ENCODE measurements around the gene POLD3.

The POLD3 gene

DNA sequence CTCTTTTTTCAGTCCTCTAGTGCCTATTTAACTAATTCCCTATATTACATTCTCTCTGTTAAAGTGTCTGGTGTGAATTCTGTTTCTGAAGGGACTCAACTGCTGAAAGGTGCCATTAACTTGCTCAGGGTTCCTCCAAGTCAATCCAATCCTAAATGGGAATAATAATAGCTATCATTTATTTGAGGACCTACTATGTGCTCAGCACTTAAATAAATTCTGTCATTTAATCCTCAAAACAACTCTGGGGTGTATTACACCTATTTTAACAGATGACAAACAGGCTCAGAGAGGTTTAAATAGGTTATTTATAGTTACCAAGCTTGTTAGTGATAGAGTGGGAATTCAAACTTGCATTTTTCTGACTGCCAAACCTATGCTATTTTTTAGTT, 40.6 kb upstream of the POLD3 start:
- H2AFZ ChIP-seq (ENCODE audit: low read depth, low read length), result no peak overlapping the region
- no peaks in the 10 kb centered on the region for H3K79me2 ChIP-seq (ENCODE audit: low read length)
- H4K20me1 ChIP-seq (ENCODE audit: insufficient read depth, low read length), result no peaks in the 10 kb centered on the region
- H3K4me1 ChIP-seq (ENCODE audit: low read length), result no peaks in the 10 kb centered on the region
- TF ChIP-seq, protein P1, sequence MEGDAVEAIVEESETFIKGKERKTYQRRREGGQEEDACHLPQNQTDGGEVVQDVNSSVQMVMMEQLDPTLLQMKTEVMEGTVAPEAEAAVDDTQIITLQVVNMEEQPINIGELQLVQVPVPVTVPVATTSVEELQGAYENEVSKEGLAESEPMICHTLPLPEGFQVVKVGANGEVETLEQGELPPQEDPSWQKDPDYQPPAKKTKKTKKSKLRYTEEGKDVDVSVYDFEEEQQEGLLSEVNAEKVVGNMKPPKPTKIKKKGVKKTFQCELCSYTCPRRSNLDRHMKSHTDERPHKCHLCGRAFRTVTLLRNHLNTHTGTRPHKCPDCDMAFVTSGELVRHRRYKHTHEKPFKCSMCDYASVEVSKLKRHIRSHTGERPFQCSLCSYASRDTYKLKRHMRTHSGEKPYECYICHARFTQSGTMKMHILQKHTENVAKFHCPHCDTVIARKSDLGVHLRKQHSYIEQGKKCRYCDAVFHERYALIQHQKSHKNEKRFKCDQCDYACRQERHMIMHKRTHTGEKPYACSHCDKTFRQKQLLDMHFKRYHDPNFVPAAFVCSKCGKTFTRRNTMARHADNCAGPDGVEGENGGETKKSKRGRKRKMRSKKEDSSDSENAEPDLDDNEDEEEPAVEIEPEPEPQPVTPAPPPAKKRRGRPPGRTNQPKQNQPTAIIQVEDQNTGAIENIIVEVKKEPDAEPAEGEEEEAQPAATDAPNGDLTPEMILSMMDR (IDR thresholded peaks at IDR 0.05; ENCODE audit: low read depth, low read length), result no peak
- no peak for TF ChIP-seq EZH2phosphoT487 (IDR thresholded peaks at IDR 0.05; ENCODE audit: low read depth)
- H3K36me3 ChIP-seq (replicated peaks; ENCODE audit: low read depth, low read length), result no peaks in the 10 kb centered on the region
- H3K9ac ChIP-seq (ENCODE audit: low read length), result no peak overlapping the region
- H3K27ac ChIP-seq (ENCODE audit: low read length), result no peak overlapping the region
- no peak overlapping the region for H3K4me2 ChIP-seq (ENCODE audit: low read length)
- H3K4me3 ChIP-seq (ENCODE audit: low read length), result no peak overlapping the region
- no peaks in the 10 kb centered on the region for H3K27me3 ChIP-seq (ENCODE audit: low read depth, low read length)
- no peaks in the 10 kb centered on the region for H3K9me3 ChIP-seq (ENCODE audit: insufficient read depth, low read length)

DNA sequence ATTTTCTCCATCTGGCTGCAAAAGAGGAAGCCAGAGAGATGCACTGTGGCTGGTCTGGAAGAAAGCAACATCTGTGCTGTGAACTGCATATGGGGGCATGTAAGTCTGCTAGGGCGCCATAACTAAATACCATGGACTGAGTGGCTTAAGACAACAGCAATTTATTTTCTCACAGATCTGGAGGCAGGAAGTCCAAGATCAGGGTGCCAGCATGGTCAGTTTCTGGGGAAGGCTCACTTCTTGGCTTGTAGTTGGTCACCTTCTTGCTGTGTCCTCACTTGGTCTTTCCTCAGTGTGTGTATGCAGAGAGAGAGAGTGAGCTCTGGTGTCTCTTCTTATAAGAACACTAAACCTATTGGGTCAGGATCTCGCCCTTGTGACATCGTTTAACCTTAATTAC, 34.9 kb upstream of the POLD3 start:
- Histone ChIP-seq H3K9me3 (ENCODE audit: insufficient read depth, low read length) (0 out of 2 replicates have a peak, but pooled peaks cover 3% of the 10 kb centered on the region), H2AFZ (ENCODE audit: low read depth, low read length) (no peak overlapping the region), H3K27ac (ENCODE audit: low read length) (no peak overlapping the region), H3K4me3 (ENCODE audit: low read length) (no peak overlapping the region), H3K36me3 (replicated peaks; ENCODE audit: low read depth, low read length) (no peaks in the 10 kb centered on the region), H3K4me1 (ENCODE audit: low read length) (no peaks in the 10 kb centered on the region), H3K9ac (ENCODE audit: low read length) (no peak overlapping the region), H3K79me2 (ENCODE audit: low read length) (no peaks in the 10 kb centered on the region), H3K27me3 (ENCODE audit: low read depth, low read length) (no peaks in the 10 kb centered on the region; the same call in 1 of the 2 replicates), H4K20me1 (ENCODE audit: insufficient read depth, low read length) (no peaks in the 10 kb centered on the region), H3K4me2 (ENCODE audit: low read length) (no peak overlapping the region)
- no peak for TF ChIP-seq EZH2phosphoT487 (IDR thresholded peaks at IDR 0.05; ENCODE audit: low read depth)
- TF ChIP-seq, protein P1 (IDR thresholded peaks at IDR 0.05; ENCODE audit: low read depth, low read length), result no peak

- Histone ChIP-seq H3K4me1 (ENCODE audit: low read length) (no peaks in the 10 kb centered on the region), H3K27ac (ENCODE audit: low read length) (no peak overlapping the region), H4K20me1 (ENCODE audit: insufficient read depth, low read length) (no peaks in the 10 kb centered on the region), H3K9me3 (ENCODE audit: insufficient read depth, low read length) (0 out of 2 replicates have a peak, but pooled peaks cover 3% of the 10 kb centered on the region), H3K4me3 (ENCODE audit: low read length) (no peak overlapping the region), H3K9ac (ENCODE audit: low read length) (no peak overlapping the region), H3K4me2 (ENCODE audit: low read length) (no peak overlapping the region), H3K27me3 (ENCODE audit: low read depth, low read length) (no peaks in the 10 kb centered on the region; the same call in 1 of the 2 replicates), H3K79me2 (ENCODE audit: low read length) (no peaks in the 10 kb centered on the region), H3K36me3 (replicated peaks; ENCODE audit: low read depth, low read length) (no peaks in the 10 kb centered on the region), H2AFZ (ENCODE audit: low read depth, low read length) (no peak overlapping the region)
- TF ChIP-seq, protein P1 (IDR thresholded peaks at IDR 0.05; ENCODE audit: low read depth, low read length), result no peak
Observed at GRCh38 chr11:74559110-74559933, 33.1 kb upstream of the POLD3 start.

- no peak overlapping the region for H3K4me2 ChIP-seq (ENCODE audit: low read length)
- H3K4me3 ChIP-seq (ENCODE audit: low read length), result no peak overlapping the region
- H3K9me3 ChIP-seq (ENCODE audit: insufficient read depth, low read length), result 0 out of 2 replicates have a peak, but pooled peaks cover 3% of the 10 kb centered on the region
Observed at GRCh38 chr11:74559934-74560309, 32.5 kb upstream of the POLD3 start.

More at GRCh38 chr11:74559934-74560309, 32.5 kb upstream of the POLD3 start:
- no peak for TF ChIP-seq EZH2phosphoT487 (IDR thresholded peaks at IDR 0.05; ENCODE audit: low read depth)
- TF ChIP-seq, protein P1 (IDR thresholded peaks at IDR 0.05; ENCODE audit: low read depth, low read length), result no peak
- H3K27ac ChIP-seq (ENCODE audit: low read length), result no peak overlapping the region
- no peaks in the 10 kb centered on the region; the same call in 1 of the 2 replicates for H3K27me3 ChIP-seq (ENCODE audit: low read depth, low read length)
- peaks cover 6% of the 10 kb centered on the region for H3K4me1 ChIP-seq (ENCODE audit: low read length)
- no peaks in the 10 kb centered on the region for H3K36me3 ChIP-seq (replicated peaks; ENCODE audit: low read depth, low read length)
- no peak overlapping the region for H2AFZ ChIP-seq (ENCODE audit: low read depth, low read length)
- no peaks in the 10 kb centered on the region for H4K20me1 ChIP-seq (ENCODE audit: insufficient read depth, low read length)
- H3K79me2 ChIP-seq (ENCODE audit: low read length), result no peaks in the 10 kb centered on the region
- no peak overlapping the region for H3K9ac ChIP-seq (ENCODE audit: low read length)
